Keratinocyte (primary cell): ENCODE data around the gene KLHL14. TPM values are rescaled to one million over a fixed set of nuclear protein-coding genes. Genes with fewer than 3 reads are reported as not detected.

Experiments used
- DNase-seq: peaks from one replicate; pipeline ENCODE4 v3.0.0-alpha.2; 2011; ENCODE audit warnings: low read depth, missing footprints, low spot score
- FAIRE-seq: peaks from 2 replicates; lab custom pipeline; 2011; peaks lifted over from hg19 to GRCh38; lab: Jason Lieb, UNC
- H2AFZ ChIP-seq: 2 replicates; pipeline ENCODE4 v1.6.0; 2012; ENCODE audit warnings: low read length, control low read depth, inconsistent platforms; ENCODE audit not compliant: control insufficient read depth
- H3K27ac ChIP-seq: 2 replicates; pipeline ENCODE4 v1.5.1; 2011; ENCODE audit warnings: low read length; ENCODE audit not compliant: control insufficient read depth, insufficient read depth
- H3K27me3 ChIP-seq: 3 replicates; pipeline ENCODE4 v1.6.0; 2011; ENCODE audit warnings: low read length; ENCODE audit not compliant: control insufficient read depth, insufficient read depth; ENCODE audit errors: extremely low read depth
- H3K36me3 ChIP-seq, 2 experiments: 2 replicates in 1 of 2; 3 replicates in 1 of 2; pipeline ENCODE4 v1.5.1; 2011; ENCODE audit warnings: low read length in 2 of 2, mild to moderate bottlenecking in 1 of 2; ENCODE audit not compliant: control insufficient read depth in 2 of 2, insufficient read depth in 2 of 2; ENCODE audit errors: extremely low read depth in 1 of 2
- H3K4me1 ChIP-seq: 3 replicates; pipeline ENCODE4 v1.5.1; 2011; ENCODE audit warnings: low read length; ENCODE audit not compliant: control insufficient read depth, insufficient read depth; ENCODE audit errors: extremely low read depth
- H3K4me2 ChIP-seq: 3 replicates; pipeline ENCODE4 v1.6.0; 2011; ENCODE audit warnings: low read depth, low read length; ENCODE audit not compliant: control insufficient read depth, insufficient read depth; ENCODE audit errors: extremely low read depth
- H3K4me3 ChIP-seq, 3 experiments: fragments of 200-600 bp in 1 of 3; sonication (generic) in 1 of 3; 2 replicates in 2 of 3; 3 replicates in 1 of 3; pipeline ENCODE4 v1.5.1; 2011 to 2016; ENCODE audit warnings: low read length in 3 of 3, mild to moderate bottlenecking in 3 of 3, control low read depth in 2 of 3, inconsistent platforms in 1 of 3, low read depth in 1 of 3, mixed read lengths in 1 of 3, mixed run types in 1 of 3, moderate library complexity in 1 of 3; ENCODE audit not compliant: control insufficient read depth in 2 of 3, insufficient read depth in 2 of 3; ENCODE audit errors: extremely low read depth in 1 of 3
- H3K79me2 ChIP-seq: 2 replicates; pipeline ENCODE4 v1.6.0; 2012; ENCODE audit warnings: low read length; ENCODE audit not compliant: control insufficient read depth, insufficient read depth
- H3K9ac ChIP-seq: 3 replicates; pipeline ENCODE4 v1.6.0; 2011; ENCODE audit warnings: low read length; ENCODE audit not compliant: control insufficient read depth, insufficient read depth; ENCODE audit errors: extremely low read depth
- H3K9me1 ChIP-seq: 3 replicates; pipeline ENCODE4 v1.6.0; 2011; ENCODE audit warnings: low read length; ENCODE audit not compliant: control insufficient read depth, insufficient read depth; ENCODE audit errors: extremely low read depth
- H3K9me3 ChIP-seq: 2 replicates; pipeline ENCODE4 v1.5.1; 2012; ENCODE audit warnings: low read depth, low read length; ENCODE audit not compliant: control insufficient read depth
- H4K20me1 ChIP-seq: 3 replicates; pipeline ENCODE4 v1.6.0; 2011; ENCODE audit warnings: low read length; ENCODE audit not compliant: control insufficient read depth, insufficient read depth; ENCODE audit errors: extremely low read depth
- EZH2 ChIP-seq: IDR thresholded peaks from one replicate; pipeline ENCODE4 v1.6.1; 2012; ENCODE audit warnings: inconsistent platforms, mild to moderate bottlenecking, low read length, moderate library complexity
- dilution Hi-C: fragments of 300-500 bp; cut with MboI; formaldehyde crosslinking; loops from one replicate; pipeline ENCODE4 v1.7.0; 2020; ENCODE audit warnings: low sequenced_read_pairs; ENCODE audit not compliant: extremely low pct_ligation_motif_present
- polyA plus RNA-seq, 5 experiments: library from polyadenylated mRNA; depleted of rRNA in 3 of 5; stranded (reverse) in 3 of 5; stranded (forward) in 1 of 5; unstranded in 1 of 5; fragments of >200 nt; gene quantifications; 1 replicate in 1 of 5; 2 replicates in 3 of 5; 3 replicates in 1 of 5; pipeline versions ENCODE4 v1.2.1 to v1.2.3, GENCODE V29; 2011 to 2012; ENCODE audit warnings: missing spikeins in 2 of 5, low read depth in 1 of 5, low replicate concordance in 1 of 5
- TF ChIP-seq, protein P1 (sequence below), 3 experiments: IDR thresholded peaks in 1 of 3; conservative IDR thresholded peaks in 1 of 3; optimal IDR thresholded peaks in 1 of 3; 2 replicates in 2 of 3; 3 replicates in 1 of 3; pipeline versions ENCODE3 to v1.5.1; 2011; ENCODE audit warnings: low read length in 3 of 3, mild to moderate bottlenecking in 3 of 3, moderate library complexity in 2 of 3, control low read depth in 1 of 3, inconsistent platforms in 1 of 3; ENCODE audit not compliant: insufficient read depth in 2 of 3; ENCODE audit errors: extremely low read depth in 1 of 3

The KLHL14 gene
- polyA plus RNA-seq, 1 donor (not counting 4 experiments of a cell fraction or from before 2014, with no cell fraction given), result not detected

- no peak for FAIRE-seq
- Histone ChIP-seq H3K36me3 (no peaks in the 10 kb centered on the region), H3K79me2 (no peaks in the 10 kb centered on the region), H3K4me2 (no peak overlapping the region), H3K9me3 (no peaks in the 10 kb centered on the region), H3K9me1 (no peaks in the 10 kb centered on the region), H4K20me1 (no peaks in the 10 kb centered on the region), H3K4me1 (no peaks in the 10 kb centered on the region), H3K9ac (no peak overlapping the region), H3K27me3 (no peaks in the 10 kb centered on the region), H3K27ac (no peak overlapping the region), H3K4me3 (no peak overlapping the region), H2AFZ (no peak overlapping the region)
- no peak for TF ChIP-seq EZH2
- TF ChIP-seq, protein P1, sequence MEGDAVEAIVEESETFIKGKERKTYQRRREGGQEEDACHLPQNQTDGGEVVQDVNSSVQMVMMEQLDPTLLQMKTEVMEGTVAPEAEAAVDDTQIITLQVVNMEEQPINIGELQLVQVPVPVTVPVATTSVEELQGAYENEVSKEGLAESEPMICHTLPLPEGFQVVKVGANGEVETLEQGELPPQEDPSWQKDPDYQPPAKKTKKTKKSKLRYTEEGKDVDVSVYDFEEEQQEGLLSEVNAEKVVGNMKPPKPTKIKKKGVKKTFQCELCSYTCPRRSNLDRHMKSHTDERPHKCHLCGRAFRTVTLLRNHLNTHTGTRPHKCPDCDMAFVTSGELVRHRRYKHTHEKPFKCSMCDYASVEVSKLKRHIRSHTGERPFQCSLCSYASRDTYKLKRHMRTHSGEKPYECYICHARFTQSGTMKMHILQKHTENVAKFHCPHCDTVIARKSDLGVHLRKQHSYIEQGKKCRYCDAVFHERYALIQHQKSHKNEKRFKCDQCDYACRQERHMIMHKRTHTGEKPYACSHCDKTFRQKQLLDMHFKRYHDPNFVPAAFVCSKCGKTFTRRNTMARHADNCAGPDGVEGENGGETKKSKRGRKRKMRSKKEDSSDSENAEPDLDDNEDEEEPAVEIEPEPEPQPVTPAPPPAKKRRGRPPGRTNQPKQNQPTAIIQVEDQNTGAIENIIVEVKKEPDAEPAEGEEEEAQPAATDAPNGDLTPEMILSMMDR (optimal IDR thresholded peaks at IDR 0.05 in 1 of 3, IDR thresholded peaks at IDR 0.05 in 1 of 3, conservative IDR thresholded peaks at IDR 0.05 in 1 of 3; ENCODE audit: extremely low read depth in 1 of 3, insufficient read depth in 2 of 3, low read length in 3 of 3), result no peak
- no peak for DNase-seq
- dilution Hi-C loops, result no loop called here
Measured at GRCh38 chr18:32712860-32713259, 60.0 kb downstream of the KLHL14 start.

DNA sequence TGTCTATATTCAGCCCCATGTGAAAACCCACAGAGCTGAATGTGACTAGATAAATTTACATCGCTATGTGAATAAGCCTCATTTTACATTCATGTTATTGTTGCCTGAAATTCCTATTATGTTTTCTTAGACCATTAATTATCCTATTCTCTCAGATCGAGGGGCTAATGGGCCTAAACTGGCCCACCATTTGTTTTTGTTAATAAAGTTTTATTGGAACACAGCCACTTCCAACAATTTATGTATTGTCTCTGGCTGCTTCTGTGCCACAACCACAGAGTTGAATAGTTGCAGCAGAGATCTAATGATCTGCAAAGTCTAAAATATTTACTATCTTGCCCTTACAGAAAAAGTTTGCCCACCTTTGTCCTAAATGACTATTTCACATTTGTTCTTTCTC, 61.0 kb downstream of the KLHL14 start:
- Histone ChIP-seq H3K79me2 (no peaks in the 10 kb centered on the region), H3K27me3 (no peaks in the 10 kb centered on the region), H2AFZ (no peak overlapping the region), H3K36me3 (no peaks in the 10 kb centered on the region), H3K4me3 (no peak overlapping the region), H3K9ac (no peak overlapping the region), H3K4me2 (no peak overlapping the region), H4K20me1 (no peaks in the 10 kb centered on the region), H3K27ac (no peak overlapping the region), H3K9me3 (no peaks in the 10 kb centered on the region), H3K4me1 (no peaks in the 10 kb centered on the region), H3K9me1 (no peaks in the 10 kb centered on the region)
- FAIRE-seq, result no peak
- no peak for TF ChIP-seq EZH2
- TF ChIP-seq, protein P1 (optimal IDR thresholded peaks at IDR 0.05 in 1 of 3, IDR thresholded peaks at IDR 0.05 in 1 of 3, conservative IDR thresholded peaks at IDR 0.05 in 1 of 3; ENCODE audit: extremely low read depth in 1 of 3, insufficient read depth in 2 of 3, low read length in 3 of 3), result no peak
- no peak for DNase-seq
- dilution Hi-C loops, result no loop called here
